ENCODE measurements around the gene DPP4. TPM values are rescaled to one million over a fixed set of nuclear protein-coding genes. Genes with fewer than 3 reads are reported as not detected.

DPP4 gene
- total and polyA plus RNA-seq, 2 of the 4 experiments (the other 2 are of a cell fraction) = 13.2 to 19.0 TPM

DNA sequence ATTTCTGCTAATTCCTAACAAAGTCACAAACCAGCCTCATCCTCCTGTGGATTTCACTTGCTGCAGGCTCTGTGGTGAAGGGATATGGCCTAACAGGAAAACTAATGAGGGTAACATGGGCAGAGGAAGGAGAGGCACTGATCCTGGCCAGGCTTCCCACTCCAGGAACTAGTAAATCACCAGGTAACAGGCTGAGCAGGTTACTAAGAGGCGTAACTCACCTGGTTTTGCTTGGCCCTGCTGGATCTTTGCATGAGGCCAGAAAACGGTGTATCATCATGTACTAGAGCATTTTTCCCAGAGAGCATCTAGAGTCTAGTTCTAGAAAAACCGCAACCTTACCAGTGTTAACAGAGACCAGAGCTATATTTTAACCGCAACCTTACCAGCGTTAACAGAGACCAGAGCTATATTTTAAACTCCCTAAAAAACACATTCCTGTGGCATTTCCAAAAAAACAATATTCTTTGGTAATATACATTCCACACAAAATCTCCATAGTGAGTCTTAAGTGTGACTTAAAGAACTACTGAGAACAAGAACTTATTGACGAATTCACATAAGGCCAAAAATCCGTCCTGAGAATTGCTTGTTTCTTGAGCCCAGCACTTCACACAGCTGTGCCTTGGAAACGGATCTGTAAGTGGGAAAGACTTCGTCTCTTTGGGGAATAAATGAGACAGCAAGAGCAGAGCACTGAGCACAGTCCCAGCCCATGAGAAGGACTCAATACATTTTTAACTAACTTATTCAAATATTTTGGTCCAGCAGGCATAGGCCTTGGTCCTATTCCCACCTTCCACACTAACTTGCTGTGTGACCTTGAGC lies 43.4 kb downstream of the DPP4 start (continued):
- TF ChIP-seq CEBPB (IDR thresholded peaks at IDR 0.05; ENCODE audit: low read depth, low read length) = no peak

DNA sequence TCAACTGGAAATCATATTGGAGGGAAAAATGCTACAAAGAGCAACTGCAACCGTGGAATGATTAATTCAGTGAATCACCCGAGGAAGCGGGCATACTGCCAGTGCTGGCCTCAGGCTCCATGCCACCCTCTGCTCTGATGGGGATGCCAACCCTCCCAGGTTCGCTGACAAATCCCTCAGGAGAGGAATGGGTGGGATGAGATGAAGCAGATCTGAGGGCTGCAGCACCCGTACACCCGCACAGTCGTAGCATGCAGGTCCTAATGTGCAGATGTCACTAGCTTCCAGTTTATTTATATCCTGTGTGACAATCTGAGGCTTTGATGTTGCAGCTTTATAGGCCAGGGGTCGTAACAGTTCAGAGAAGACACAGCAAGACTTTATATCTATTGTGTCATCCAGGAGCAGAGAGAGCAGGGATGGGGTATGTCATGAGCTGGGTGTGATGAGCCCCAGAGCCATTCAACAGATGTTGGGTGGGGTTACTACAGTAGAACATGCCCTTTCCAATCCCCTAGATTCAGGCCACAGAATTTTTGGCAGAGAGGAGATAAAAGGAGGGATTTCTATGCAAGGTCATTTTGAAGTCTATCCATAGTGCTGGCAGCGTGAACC lies 44.6 kb downstream of the DPP4 start:
- H3K9me3 ChIP-seq (ENCODE audit: control insufficient read depth, insufficient read depth, low read length) = no peaks in the 10 kb centered on the region
- TF ChIP-seq RAD21 (IDR thresholded peaks at IDR 0.05; ENCODE audit: low read length) = no peak
- TF ChIP-seq CHD1 (IDR thresholded peaks at IDR 0.05; ENCODE audit: low read depth, low read length) = no peak
- TF ChIP-seq CEBPB (IDR thresholded peaks at IDR 0.05; ENCODE audit: low read depth, low read length) = no peak
- TF ChIP-seq FOS (IDR thresholded peaks at IDR 0.05; ENCODE audit: low read depth, low read length) = no peak
- TF ChIP-seq NFE2L2 (IDR thresholded peaks at IDR 0.05; ENCODE audit: low read depth, low read length) = no peak
- no peak for TF ChIP-seq SMC3 (IDR thresholded peaks at IDR 0.05; ENCODE audit: low read depth, low read length)
- TF ChIP-seq, protein P1, sequence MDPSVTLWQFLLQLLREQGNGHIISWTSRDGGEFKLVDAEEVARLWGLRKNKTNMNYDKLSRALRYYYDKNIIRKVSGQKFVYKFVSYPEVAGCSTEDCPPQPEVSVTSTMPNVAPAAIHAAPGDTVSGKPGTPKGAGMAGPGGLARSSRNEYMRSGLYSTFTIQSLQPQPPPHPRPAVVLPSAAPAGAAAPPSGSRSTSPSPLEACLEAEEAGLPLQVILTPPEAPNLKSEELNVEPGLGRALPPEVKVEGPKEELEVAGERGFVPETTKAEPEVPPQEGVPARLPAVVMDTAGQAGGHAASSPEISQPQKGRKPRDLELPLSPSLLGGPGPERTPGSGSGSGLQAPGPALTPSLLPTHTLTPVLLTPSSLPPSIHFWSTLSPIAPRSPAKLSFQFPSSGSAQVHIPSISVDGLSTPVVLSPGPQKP (IDR thresholded peaks at IDR 0.05; ENCODE audit: borderline replicate concordance, low read depth, low read length) = no peak
- TF ChIP-seq MAFK (IDR thresholded peaks at IDR 0.05; ENCODE audit: low read depth, low read length) = no peak
- TF ChIP-seq MAZ (IDR thresholded peaks at IDR 0.05; ENCODE audit: borderline replicate concordance, low read depth, low read length) = no peak
- TF ChIP-seq RFX5 (IDR thresholded peaks at IDR 0.05; ENCODE audit: low read depth, low read length) = no peak
- TF ChIP-seq, protein P2, sequence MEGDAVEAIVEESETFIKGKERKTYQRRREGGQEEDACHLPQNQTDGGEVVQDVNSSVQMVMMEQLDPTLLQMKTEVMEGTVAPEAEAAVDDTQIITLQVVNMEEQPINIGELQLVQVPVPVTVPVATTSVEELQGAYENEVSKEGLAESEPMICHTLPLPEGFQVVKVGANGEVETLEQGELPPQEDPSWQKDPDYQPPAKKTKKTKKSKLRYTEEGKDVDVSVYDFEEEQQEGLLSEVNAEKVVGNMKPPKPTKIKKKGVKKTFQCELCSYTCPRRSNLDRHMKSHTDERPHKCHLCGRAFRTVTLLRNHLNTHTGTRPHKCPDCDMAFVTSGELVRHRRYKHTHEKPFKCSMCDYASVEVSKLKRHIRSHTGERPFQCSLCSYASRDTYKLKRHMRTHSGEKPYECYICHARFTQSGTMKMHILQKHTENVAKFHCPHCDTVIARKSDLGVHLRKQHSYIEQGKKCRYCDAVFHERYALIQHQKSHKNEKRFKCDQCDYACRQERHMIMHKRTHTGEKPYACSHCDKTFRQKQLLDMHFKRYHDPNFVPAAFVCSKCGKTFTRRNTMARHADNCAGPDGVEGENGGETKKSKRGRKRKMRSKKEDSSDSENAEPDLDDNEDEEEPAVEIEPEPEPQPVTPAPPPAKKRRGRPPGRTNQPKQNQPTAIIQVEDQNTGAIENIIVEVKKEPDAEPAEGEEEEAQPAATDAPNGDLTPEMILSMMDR (conservative IDR thresholded peaks at IDR 0.05; ENCODE audit: low read depth, low read length) = no peak
- TF ChIP-seq BHLHE40 (IDR thresholded peaks at IDR 0.05; ENCODE audit: low read depth, low read length) = no peak
- no peak for TF ChIP-seq MXI1 (IDR thresholded peaks at IDR 0.05; ENCODE audit: borderline replicate concordance, low read depth, low read length)

More for the DNA sequence above, 44.6 kb downstream of the DPP4 start:
- Histone ChIP-seq H2BK5ac (ENCODE audit: low read depth, low read length, poor library complexity, severe bottlenecking) (no peak overlapping the region), H3K4me1 (ENCODE audit: control insufficient read depth, insufficient read depth, low read length) (peaks cover 16% of the 10 kb centered on the region), H3K9ac (ENCODE audit: low read depth, low read length) (no peak overlapping the region), H3K27me3 (ENCODE audit: control insufficient read depth, insufficient read depth, low read length) (no peaks in the 10 kb centered on the region), H3K18ac (ENCODE audit: low read depth, low read length) (no peak overlapping the region), H3K4ac (ENCODE audit: low read depth, low read length) (no peak overlapping the region), H3K56ac (ENCODE audit: extremely low read depth, insufficient read depth, low read length) (no peak overlapping the region), H3K4me3 (ENCODE audit: insufficient read depth, low read depth, low read length) (no peak overlapping the region), H4K91ac (ENCODE audit: insufficient read depth, low read depth, low read length) (no peak overlapping the region), H4K20me1 (ENCODE audit: insufficient read depth, low read length) (peaks cover 4% of the 10 kb centered on the region; the same call in 1 of the 2 replicates), H2AK9ac (replicated peaks; ENCODE audit: low read depth, low read length, poor library complexity) (no peak overlapping the region), H3K9me1 (ENCODE audit: insufficient read depth, low read length) (peaks cover 12% of the 10 kb centered on the region), H4K5ac (ENCODE audit: low read depth, low read length) (no peak overlapping the region), H2BK20ac (ENCODE audit: low read depth, low read length) (no peak overlapping the region), H2BK120ac (ENCODE audit: low read depth, low read length) (no peak overlapping the region), H3K27ac (ENCODE audit: insufficient read depth, low read length) (no peak overlapping the region), H3K23ac (ENCODE audit: low read depth, low read length) (no peak overlapping the region), H2AFZ (replicated peaks; ENCODE audit: low read length, poor library complexity) (no peak overlapping the region), H2BK15ac (ENCODE audit: low read depth, low read length) (no peak overlapping the region), H3K79me1 (ENCODE audit: low read depth in 1 of 2, low read length in 2 of 2) (no peaks in the 10 kb centered on the region), H4K8ac (ENCODE audit: low read depth in 2 of 2, low read length in 2 of 2) (no peak overlapping the region), H3K4me2 (ENCODE audit: low read depth, low read length) (no peak overlapping the region), H2AK5ac (ENCODE audit: low read depth, low read length) (no peak overlapping the region), H3K14ac (replicated peaks; ENCODE audit: low read depth, low read length) (no peak overlapping the region), H3K36me3 (ENCODE audit: control insufficient read depth, insufficient read depth, low read length) (peaks cover 15% of the 10 kb centered on the region)
- no TSS peak for BruUV-seq (replicated peaks)
- CTCF ChIA-PET = interaction anchor here (0.5 kb wide), 1 partner anchor 81 kb away, joined by 4 read pairs; no protein-coding TSS in a partner anchor
- dilution Hi-C loops (cut with HindIII; ENCODE audit: low sequenced_read_pairs, unreplicated experiment) = no loop called here
- intact Hi-C loops (cut with micrococcal nuclease) = loop anchor here (5.0 kb wide), 2 partner anchors 43 to 93 kb away; partner anchors contain the start of gene DPP4
- DNase-seq = peak; percentile 37
- in situ Hi-C loops (cut with MboI; ENCODE audit: low sequenced_read_pairs) = no loop called here
- no peak for ATAC-seq (ENCODE audit: low read depth)
- POLR2A ChIA-PET (ENCODE audit: unreplicated experiment) = no interaction called here
- WGBS, 2 experiments (ENCODE audit: extremely low coverage in 2 of 2, insufficient read length in 1 of 2) = 90% methylated on average over 2 of the region's 9 CpGs; no CpG with 5 or more reads in 1 of the 2 experiments
